ENCODE data around the gene SLC14A1. TPM values are rescaled to one million over a fixed set of nuclear protein-coding genes. Genes with fewer than 3 reads are reported as not detected.

SLC14A1 gene
- total and polyA plus RNA-seq, 2 of the 8 experiments (the other 6 are each of a cell fraction or from before 2014, with no cell fraction given), result 0.18 TPM; not detected in 1

DNA sequence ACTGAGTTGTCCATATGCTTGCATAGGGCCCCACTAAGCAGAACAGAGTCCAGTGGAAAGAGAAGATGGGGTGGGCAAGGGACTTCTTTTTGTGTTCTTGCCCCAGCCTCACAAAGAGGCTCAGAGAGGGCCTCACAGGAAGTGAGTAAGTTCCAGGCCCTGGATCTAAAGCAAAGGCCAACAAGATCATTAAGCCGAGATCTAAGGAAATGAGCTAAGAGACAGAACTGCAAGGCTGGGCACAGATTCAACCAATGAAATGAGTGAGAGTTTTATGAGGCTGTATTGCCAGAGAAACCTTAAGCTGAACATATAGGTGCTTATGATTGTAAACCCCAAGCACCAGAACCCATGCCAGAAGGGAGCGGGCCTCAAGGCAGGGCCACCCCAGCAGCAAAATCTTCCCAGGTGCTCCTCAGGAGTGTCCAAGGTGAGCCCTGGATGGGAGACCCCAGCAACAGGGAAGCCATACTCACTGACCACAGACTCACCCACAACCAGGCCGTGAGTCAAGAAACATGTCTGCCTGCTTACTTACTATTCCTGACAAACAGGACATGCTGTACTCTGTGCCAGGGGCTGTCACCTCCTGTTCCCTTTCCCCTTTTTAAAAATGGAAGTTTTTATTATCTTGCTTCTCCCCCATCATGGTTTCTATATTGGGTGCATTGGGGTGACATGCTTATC is 40.2 kb downstream of the SLC14A1 start (continued):
- TF ChIP-seq JUN (IDR thresholded peaks at IDR 0.05; ENCODE audit: low read depth, low read length), result no peak
- TF ChIP-seq BRCA1 (IDR thresholded peaks at IDR 0.05; ENCODE audit: low read depth, low read length), result no peak
- no peak for TF ChIP-seq HDAC2 (IDR thresholded peaks at IDR 0.05; ENCODE audit: borderline replicate concordance in 1 of 2, low read depth in 2 of 2, low read length in 2 of 2)
